NCI-H345 treated with DMSO at 0.1 percent for 48 hours (cell line): ENCODE results near the gene CA4.
"Not testable (repeated sequence)": the region's sequence is repeated elsewhere in the genome, so short reads cannot be mapped to it uniquely, and the experiment has no call there.

Experiments used
- DNase-seq: peaks from one replicate; lab custom pipeline; 2025; ENCODE audit not compliant: unreplicated experiment; lab: John Stamatoyannopoulos, UW

The CA4 gene

GRCh38 chr17:60149691-60150582, at the start of gene CA4:
TSS of gene CA4 (plus strand) at chr17:60149973. CDS start at chr17:60150035, 62 bp downstream.
- DNase-seq = no peak

GRCh38 chr17:60100577-60100976, 49.2 kb upstream of the CA4 start:
- DNase-seq = not testable (repeated sequence)

- not testable (repeated sequence) for DNase-seq
These were observed 47.6 kb upstream of the CA4 start for GRCh38 chr17:60102015-60102631.

GRCh38 chr17:60102632-60103096, 47.1 kb upstream of the CA4 start:
- no peak for DNase-seq

- no peak for DNase-seq
These were observed 45.8 kb upstream of the CA4 start for GRCh38 chr17:60103957-60104356.

- no peak for DNase-seq
These were observed 43.3 kb upstream of the CA4 start for GRCh38 chr17:60106340-60107059.

- no peak for DNase-seq
These were observed 42.1 kb upstream of the CA4 start for GRCh38 chr17:60107526-60108257.

GRCh38 chr17:60108309-60108708, 41.5 kb upstream of the CA4 start:
- not testable (repeated sequence) for DNase-seq

GRCh38 chr17:60108712-60109111, 41.1 kb upstream of the CA4 start:
- no peak for DNase-seq

GRCh38 chr17:60109161-60109560, 40.6 kb upstream of the CA4 start:
- DNase-seq = no peak

- no peak for DNase-seq
These were observed 39.2 kb upstream of the CA4 start for GRCh38 chr17:60110586-60110985.

GRCh38 chr17:60111661-60112060, 38.1 kb upstream of the CA4 start:
- not testable (repeated sequence) for DNase-seq

GRCh38 chr17:60115364-60115763, 34.4 kb upstream of the CA4 start:
- DNase-seq = not testable (repeated sequence)

GRCh38 chr17:60116196-60116595, 33.6 kb upstream of the CA4 start:
- not testable (repeated sequence) for DNase-seq

GRCh38 chr17:60119162-60119561, 30.6 kb upstream of the CA4 start:
- not testable (repeated sequence) for DNase-seq

GRCh38 chr17:60119807-60120748, 29.7 kb upstream of the CA4 start:
- not testable (repeated sequence) for DNase-seq

- no peak for DNase-seq
These were observed 22.4 kb upstream of the CA4 start for GRCh38 chr17:60127068-60128064.

- no peak for DNase-seq
These were observed 21.5 kb upstream of the CA4 start for GRCh38 chr17:60128171-60128859.
